Ectodermal cell (in vitro differentiated cells): ENCODE data around the gene KRTAP20-4.

Experiments
- H3K27ac ChIP-seq: 2 replicates; pipeline ENCODE4 v1.7.0; 2013; ENCODE audit warnings: mild to moderate bottlenecking, low read depth, low read length; ENCODE audit not compliant: insufficient read depth, poor library complexity, severe bottlenecking
- H3K27me3 ChIP-seq: 2 replicates; pipeline ENCODE4 v1.7.0; 2013; ENCODE audit warnings: mild to moderate bottlenecking, low read length; ENCODE audit not compliant: insufficient read depth, control insufficient read depth, poor library complexity, severe bottlenecking
- H3K36me3 ChIP-seq: one replicate; pipeline ENCODE4 v1.7.0; 2013; ENCODE audit warnings: low read length; ENCODE audit not compliant: control insufficient read depth, insufficient read depth
- H3K4me1 ChIP-seq: one replicate; pipeline ENCODE4 v1.7.0; 2013; ENCODE audit warnings: low read length; ENCODE audit not compliant: control insufficient read depth, insufficient read depth
- H3K4me3 ChIP-seq: 2 replicates; pipeline ENCODE4 v1.7.0; 2013; ENCODE audit warnings: low read depth, low read length, control low read depth; ENCODE audit not compliant: insufficient read depth
- H3K9me3 ChIP-seq: 2 replicates; pipeline ENCODE4 v1.7.0; 2013; ENCODE audit warnings: mild to moderate bottlenecking, low read length, moderate library complexity; ENCODE audit not compliant: control insufficient read depth
- WGBS, 2 experiments: methylation state at CpG; one replicate each; pipeline ENCODE4 v1.1.7; 2013; ENCODE audit warnings: missing lambda C conversion rate in 2 of 2; 5-methylcytosine and 5-hydroxymethylcytosine counted together

The KRTAP20-4 gene

DNA sequence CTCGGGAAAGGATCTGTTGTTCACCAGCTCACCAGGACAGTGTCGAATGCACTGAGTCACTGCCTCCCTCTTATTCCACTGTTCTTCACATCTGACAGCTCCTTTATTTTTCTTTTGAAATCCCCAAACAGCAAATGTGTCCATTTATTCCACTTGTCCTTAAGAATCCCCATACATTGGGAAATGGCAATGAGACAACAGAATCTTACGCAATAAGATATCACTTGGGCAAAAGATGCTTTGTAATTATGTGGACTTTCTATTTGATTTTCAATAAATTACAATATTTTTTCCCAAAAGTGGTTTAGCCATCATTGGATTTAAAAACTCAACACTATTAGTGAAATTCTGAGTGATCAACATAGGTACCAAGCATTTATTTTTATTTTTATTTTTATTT is 18.3 kb downstream of the KRTAP20-4 start:
- no peaks in the 10 kb centered on the region for H3K9me3 ChIP-seq
- H3K36me3 ChIP-seq = no peaks in the 10 kb centered on the region
- no peak overlapping the region for H3K27ac ChIP-seq
- 85 to 94% methylated on average over 2 of the region's 3 CpGs for WGBS, 2 experiments
- no peak overlapping the region for H3K4me3 ChIP-seq
- H3K27me3 ChIP-seq = no peaks in the 10 kb centered on the region
- H3K4me1 ChIP-seq = no peaks in the 10 kb centered on the region

DNA sequence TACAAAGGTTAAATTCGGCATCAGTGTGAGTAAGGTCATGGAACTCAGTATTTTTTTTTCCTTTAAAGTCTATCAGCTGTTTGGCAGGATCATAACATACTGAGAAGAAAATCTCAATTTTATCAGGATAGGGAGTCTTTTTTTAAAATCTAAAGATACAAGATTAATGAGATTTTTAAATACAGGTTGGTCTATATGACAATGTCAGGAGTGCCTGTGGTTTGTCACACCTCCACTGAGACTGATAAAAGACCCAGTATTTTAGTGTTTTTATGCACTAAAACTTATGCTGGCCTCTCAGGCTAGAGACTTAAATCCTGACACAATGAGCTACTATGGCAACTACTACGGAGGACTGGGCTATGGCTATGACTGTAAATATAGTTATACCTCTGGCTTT is 22.1 kb downstream of the KRTAP20-4 start, which contains the start of gene KRTAP20-3:
Gene KRTAP20-3, plus strand, starts transcription at position 301 of the 400 bp plus-strand sequence.
- WGBS, 2 experiments = 92 to 95% methylated on average over 2 of the region's 2 CpGs
- no peaks in the 10 kb centered on the region for H3K27me3 ChIP-seq
- no peak within 1 kb of the TSS for H3K27ac ChIP-seq
- H3K4me1 ChIP-seq = no peaks in the 10 kb centered on the region
- H3K36me3 ChIP-seq = no peaks in the 10 kb centered on the region
- no peaks in the 10 kb centered on the region for H3K9me3 ChIP-seq
- H3K4me3 ChIP-seq = no peak within 1 kb of the TSS

DNA sequence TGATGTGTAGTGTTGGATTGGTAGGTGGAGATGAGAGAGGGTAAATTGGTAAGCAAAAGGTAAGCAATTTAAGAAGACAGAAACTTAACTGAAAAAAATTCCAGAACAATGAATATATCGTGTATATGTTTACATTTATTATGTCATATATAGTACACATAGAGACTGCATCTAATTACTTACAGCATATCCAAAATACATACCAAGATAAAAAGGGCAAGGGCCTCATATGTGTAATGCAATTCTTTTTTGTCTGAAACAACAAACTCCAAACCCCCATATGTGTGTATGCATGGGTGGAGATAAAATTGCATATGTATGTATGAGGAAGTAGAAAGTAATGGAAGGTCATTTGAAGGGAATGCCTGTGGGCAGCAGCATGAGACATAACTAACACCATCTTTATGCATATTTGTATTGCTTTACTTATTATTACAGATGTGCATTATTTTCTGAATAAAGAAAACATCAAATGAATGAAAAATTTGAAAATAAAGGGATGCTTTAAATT is 26.5 kb downstream of the KRTAP20-4 start:
- Histone ChIP-seq H3K27me3 (no peaks in the 10 kb centered on the region), H3K9me3 (no peaks in the 10 kb centered on the region), H3K27ac (no peak overlapping the region), H3K4me1 (no peaks in the 10 kb centered on the region), H3K36me3 (no peaks in the 10 kb centered on the region), H3K4me3 (no peak overlapping the region)
- WGBS, 2 experiments = no CpG with 5 or more reads among the region's 1 CpG

DNA sequence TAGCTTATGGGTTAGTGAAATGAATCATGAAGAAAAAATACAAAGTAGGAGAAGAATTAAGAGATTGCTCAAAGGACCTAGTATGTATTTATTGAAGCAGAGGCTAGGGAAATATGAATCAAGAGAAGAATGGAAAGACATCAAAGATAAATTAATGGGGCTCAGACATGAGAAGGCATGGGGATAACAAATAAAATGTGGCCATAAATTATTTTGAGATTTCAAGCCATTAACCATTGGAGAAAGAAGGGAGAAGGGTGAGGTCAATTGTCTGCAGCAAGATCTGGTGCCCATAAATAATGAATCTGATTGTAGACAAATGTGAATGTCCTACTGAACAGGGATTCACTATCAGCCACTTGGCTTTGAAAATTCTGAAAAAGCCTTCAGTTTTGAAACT is 32.5 kb downstream of the KRTAP20-4 start:
- Histone ChIP-seq H3K27ac (no peak overlapping the region), H3K9me3 (no peaks in the 10 kb centered on the region), H3K27me3 (no peaks in the 10 kb centered on the region), H3K4me3 (no peak overlapping the region), H3K4me1 (no peaks in the 10 kb centered on the region), H3K36me3 (no peaks in the 10 kb centered on the region)

DNA sequence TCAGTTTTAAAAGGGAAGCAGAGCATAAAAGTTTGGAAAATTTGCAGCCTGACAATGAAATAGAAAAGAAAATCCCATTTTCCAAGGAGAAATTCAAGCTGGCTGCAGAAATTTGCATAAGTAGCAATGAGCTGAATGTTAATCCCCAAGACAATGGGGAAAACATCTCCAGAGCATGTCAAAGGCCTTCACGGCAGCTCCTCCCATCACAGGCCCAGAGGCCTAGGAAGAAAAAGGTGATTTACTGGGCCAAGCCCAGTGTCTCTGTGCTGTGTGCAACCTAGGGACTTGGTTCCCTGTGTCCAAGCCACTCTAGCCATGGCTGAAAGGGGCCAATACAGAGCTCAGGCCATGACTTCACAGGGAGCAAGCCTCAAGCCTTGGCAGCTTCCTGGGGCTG is 48.3 kb downstream of the KRTAP20-4 start:
- Histone ChIP-seq H3K27ac (no peak overlapping the region), H3K4me3 (no peak overlapping the region), H3K36me3 (no peaks in the 10 kb centered on the region), H3K4me1 (no peaks in the 10 kb centered on the region), H3K9me3 (no peaks in the 10 kb centered on the region), H3K27me3 (no peaks in the 10 kb centered on the region)
- 65 to 78% methylated on average over 1 of the region's 1 CpG for WGBS, 2 experiments
